ENCODE data around the gene IPO11. TPM values are rescaled to one million over a fixed set of nuclear protein-coding genes. Genes with fewer than 3 reads are reported as not detected.
"Not testable (repeated sequence)": the region's sequence is repeated elsewhere in the genome, so short reads cannot be mapped to it uniquely, and the experiment has no call there.

Gene IPO11
- total and polyA plus RNA-seq, 4 donors = 4.7 to 20.6 (median 9.0) TPM

- no peak overlapping the region for H3K27ac ChIP-seq (ENCODE audit: low read depth in 1 of 2, low read length in 2 of 2)
- TF ChIP-seq GABPA (IDR thresholded peaks at IDR 0.05 in 1 of 2, conservative IDR thresholded peaks at IDR 0.05 in 1 of 2) = no peak
- no peak for TF ChIP-seq MAX (IDR thresholded peaks at IDR 0.05)
- TF ChIP-seq NR2F2 (IDR thresholded peaks at IDR 0.05) = no peak
- no peak for TF ChIP-seq FOXA2 (IDR thresholded peaks at IDR 0.05)
- no peak for TF ChIP-seq HNF4A (conservative IDR thresholded peaks at IDR 0.05)
- TF ChIP-seq FOXA1 (IDR thresholded peaks at IDR 0.05) = no peak
- no peak for TF ChIP-seq ZBTB33 (IDR thresholded peaks at IDR 0.05)
- TF ChIP-seq HNF4G (IDR thresholded peaks at IDR 0.05) = no peak
- no peak for TF ChIP-seq SP1 (IDR thresholded peaks at IDR 0.05)
- TF ChIP-seq EGR1 (IDR thresholded peaks at IDR 0.05; ENCODE audit: low read depth in 2 of 2) = no peak
- no peak for TF ChIP-seq ATF3 (IDR thresholded peaks at IDR 0.05)
- TF ChIP-seq TAF1 (conservative IDR thresholded peaks at IDR 0.05) = no peak
- TF ChIP-seq, protein P1, sequence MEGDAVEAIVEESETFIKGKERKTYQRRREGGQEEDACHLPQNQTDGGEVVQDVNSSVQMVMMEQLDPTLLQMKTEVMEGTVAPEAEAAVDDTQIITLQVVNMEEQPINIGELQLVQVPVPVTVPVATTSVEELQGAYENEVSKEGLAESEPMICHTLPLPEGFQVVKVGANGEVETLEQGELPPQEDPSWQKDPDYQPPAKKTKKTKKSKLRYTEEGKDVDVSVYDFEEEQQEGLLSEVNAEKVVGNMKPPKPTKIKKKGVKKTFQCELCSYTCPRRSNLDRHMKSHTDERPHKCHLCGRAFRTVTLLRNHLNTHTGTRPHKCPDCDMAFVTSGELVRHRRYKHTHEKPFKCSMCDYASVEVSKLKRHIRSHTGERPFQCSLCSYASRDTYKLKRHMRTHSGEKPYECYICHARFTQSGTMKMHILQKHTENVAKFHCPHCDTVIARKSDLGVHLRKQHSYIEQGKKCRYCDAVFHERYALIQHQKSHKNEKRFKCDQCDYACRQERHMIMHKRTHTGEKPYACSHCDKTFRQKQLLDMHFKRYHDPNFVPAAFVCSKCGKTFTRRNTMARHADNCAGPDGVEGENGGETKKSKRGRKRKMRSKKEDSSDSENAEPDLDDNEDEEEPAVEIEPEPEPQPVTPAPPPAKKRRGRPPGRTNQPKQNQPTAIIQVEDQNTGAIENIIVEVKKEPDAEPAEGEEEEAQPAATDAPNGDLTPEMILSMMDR (IDR thresholded peaks at IDR 0.05; ENCODE audit: low read depth, low read length, missing input control) = no peak
- TF ChIP-seq YY1 (IDR thresholded peaks at IDR 0.05) = no peak
- no peak for TF ChIP-seq RAD21 (IDR thresholded peaks at IDR 0.05)
- H3K36me3 ChIP-seq (ENCODE audit: control insufficient read depth in 4 of 4, insufficient read depth in 3 of 4, low read depth in 1 of 4, low read length in 3 of 4) = peaks cover 0 to 7% (median 2%) of the 10 kb centered on the region in 4 donors
- DNase-seq (ENCODE audit: low spot score) = no peak
- no peak overlapping the region for H3K4me3 ChIP-seq (ENCODE audit: low read depth in 1 of 3, low read length in 3 of 3)
- 73% methylated on average over 1 of the region's 1 CpG for WGBS
- H3K4me1 ChIP-seq (ENCODE audit: control insufficient read depth in 4 of 4, insufficient read depth in 4 of 4, low read length in 3 of 4) = peaks cover 0 to 1% (median 0%) of the 10 kb centered on the region in 4 donors
- H3K9me3 ChIP-seq (ENCODE audit: control insufficient read depth in 4 of 4, low read length in 3 of 4) = no peaks in the 10 kb centered on the region
- H3K27me3 ChIP-seq (ENCODE audit: control insufficient read depth in 4 of 4, insufficient read depth in 4 of 4, low read length in 3 of 4) = no peaks in the 10 kb centered on the region
- H3K9ac ChIP-seq (ENCODE audit: low read depth in 1 of 2, low read length in 2 of 2) = no peak overlapping the region
Observed at GRCh38 chr5:62562867-62563266, 150.3 kb downstream of the IPO11 start.

DNA sequence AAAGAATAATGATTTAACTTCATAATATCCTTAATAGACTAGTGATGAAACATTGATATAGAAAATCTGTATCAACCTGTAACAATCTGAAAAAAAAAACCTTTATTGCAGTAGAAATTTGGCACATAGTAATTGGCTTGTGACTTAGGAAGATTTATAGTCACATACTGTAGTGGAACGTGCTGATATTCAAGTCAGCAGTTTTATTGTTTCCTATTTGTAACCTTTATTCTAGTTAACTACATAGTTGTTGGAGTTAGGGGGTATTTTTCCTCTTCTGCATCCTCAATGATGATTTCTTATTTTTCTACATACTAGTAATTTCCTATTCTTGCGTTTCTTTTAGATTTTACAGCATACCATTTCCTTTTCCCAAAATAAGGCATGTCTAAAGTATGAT lies 151.5 kb downstream of the IPO11 start:
- no peaks in the 10 kb centered on the region for H3K9me3 ChIP-seq (ENCODE audit: control insufficient read depth in 4 of 4, low read length in 3 of 4)
- H3K27ac ChIP-seq (ENCODE audit: low read depth in 1 of 2, low read length in 2 of 2) = no peak overlapping the region
- no peak overlapping the region for H3K9ac ChIP-seq (ENCODE audit: low read depth in 1 of 2, low read length in 2 of 2)
- no peaks in the 10 kb centered on the region for H3K27me3 ChIP-seq (ENCODE audit: control insufficient read depth in 4 of 4, insufficient read depth in 4 of 4, low read length in 3 of 4)
- peaks cover 0 to 7% (median under 1%) of the 10 kb centered on the region in 4 donors for H3K36me3 ChIP-seq (ENCODE audit: control insufficient read depth in 4 of 4, insufficient read depth in 3 of 4, low read depth in 1 of 4, low read length in 3 of 4)
- DNase-seq (ENCODE audit: low spot score) = no peak
- peaks cover 0 to 1% (median 0%) of the 10 kb centered on the region in 4 donors for H3K4me1 ChIP-seq (ENCODE audit: control insufficient read depth in 4 of 4, insufficient read depth in 4 of 4, low read length in 3 of 4)
- no peak for TF ChIP-seq EGR1 (IDR thresholded peaks at IDR 0.05; ENCODE audit: low read depth in 2 of 2)
- TF ChIP-seq FOXA1 (IDR thresholded peaks at IDR 0.05) = no peak
- no peak for TF ChIP-seq HNF4G (IDR thresholded peaks at IDR 0.05)
- TF ChIP-seq HNF4A (conservative IDR thresholded peaks at IDR 0.05) = no peak
- H3K4me3 ChIP-seq (ENCODE audit: low read depth in 1 of 3, low read length in 3 of 3) = no peak overlapping the region
- WGBS = 83% methylated on average over 2 of the region's 2 CpGs

GRCh38 chr5:62565740-62566139 lies 153.2 kb downstream of the IPO11 start:
- H3K36me3 ChIP-seq (ENCODE audit: control insufficient read depth in 4 of 4, insufficient read depth in 3 of 4, low read depth in 1 of 4, low read length in 3 of 4); H3K9ac ChIP-seq (ENCODE audit: low read depth in 1 of 2, low read length in 2 of 2); H3K9me3 ChIP-seq (ENCODE audit: control insufficient read depth in 4 of 4, low read length in 3 of 4); H3K27ac ChIP-seq (ENCODE audit: low read depth in 1 of 2, low read length in 2 of 2); DNase-seq (ENCODE audit: low spot score); H3K4me1 ChIP-seq (ENCODE audit: control insufficient read depth in 4 of 4, insufficient read depth in 4 of 4, low read length in 3 of 4); H3K4me3 ChIP-seq (ENCODE audit: low read depth in 1 of 3, low read length in 3 of 3); H3K27me3 ChIP-seq (ENCODE audit: control insufficient read depth in 4 of 4, insufficient read depth in 4 of 4, low read length in 3 of 4): not testable (repeated sequence)
- WGBS = 65% methylated on average over 3 of the region's 3 CpGs

Data from liver (tissue), 9 donors.